ENCODE data around the gene DDX46.

DNA sequence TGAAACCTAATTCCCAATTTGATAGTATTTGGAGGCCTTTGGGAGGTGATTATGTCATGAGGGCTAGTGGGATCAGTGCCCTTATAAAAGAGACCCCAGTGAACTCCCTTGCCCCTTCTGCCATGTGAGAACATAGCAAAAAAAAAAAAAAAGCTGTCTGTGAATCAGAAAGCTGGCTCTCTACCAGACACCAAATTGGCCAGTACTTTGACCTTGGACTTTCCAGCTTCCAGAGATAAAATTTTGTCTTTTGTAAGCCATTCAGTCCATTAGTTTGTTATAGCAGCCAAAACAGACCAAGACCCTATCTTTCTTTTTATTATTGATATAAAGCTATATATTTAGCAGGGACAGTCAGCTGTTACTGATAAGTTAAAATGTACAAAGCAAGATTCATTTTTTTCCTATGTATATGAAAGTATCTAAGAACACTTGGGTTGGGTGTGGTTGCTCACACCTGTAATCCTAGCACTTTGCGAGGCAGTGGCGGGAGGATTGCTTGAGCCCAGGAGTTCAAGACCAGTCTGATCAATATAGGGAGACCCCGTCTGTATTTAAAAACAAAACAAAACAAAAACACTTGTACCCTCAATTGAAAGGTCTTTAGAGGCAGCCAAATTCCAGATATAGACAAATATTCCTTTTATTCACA, 79.1 kb downstream of the DDX46 start:
- TF ChIP-seq POLR2A (IDR thresholded peaks at IDR 0.05) = no peak
- TF ChIP-seq, protein P1, sequence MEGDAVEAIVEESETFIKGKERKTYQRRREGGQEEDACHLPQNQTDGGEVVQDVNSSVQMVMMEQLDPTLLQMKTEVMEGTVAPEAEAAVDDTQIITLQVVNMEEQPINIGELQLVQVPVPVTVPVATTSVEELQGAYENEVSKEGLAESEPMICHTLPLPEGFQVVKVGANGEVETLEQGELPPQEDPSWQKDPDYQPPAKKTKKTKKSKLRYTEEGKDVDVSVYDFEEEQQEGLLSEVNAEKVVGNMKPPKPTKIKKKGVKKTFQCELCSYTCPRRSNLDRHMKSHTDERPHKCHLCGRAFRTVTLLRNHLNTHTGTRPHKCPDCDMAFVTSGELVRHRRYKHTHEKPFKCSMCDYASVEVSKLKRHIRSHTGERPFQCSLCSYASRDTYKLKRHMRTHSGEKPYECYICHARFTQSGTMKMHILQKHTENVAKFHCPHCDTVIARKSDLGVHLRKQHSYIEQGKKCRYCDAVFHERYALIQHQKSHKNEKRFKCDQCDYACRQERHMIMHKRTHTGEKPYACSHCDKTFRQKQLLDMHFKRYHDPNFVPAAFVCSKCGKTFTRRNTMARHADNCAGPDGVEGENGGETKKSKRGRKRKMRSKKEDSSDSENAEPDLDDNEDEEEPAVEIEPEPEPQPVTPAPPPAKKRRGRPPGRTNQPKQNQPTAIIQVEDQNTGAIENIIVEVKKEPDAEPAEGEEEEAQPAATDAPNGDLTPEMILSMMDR (IDR thresholded peaks at IDR 0.05 in 4 of 5, conservative IDR thresholded peaks at IDR 0.05 in 1 of 5) = no peak
